ENCODE data around the gene NEMP2.
"Not testable (repeated sequence)": the region's sequence is repeated elsewhere in the genome, so short reads cannot be mapped to it uniquely, and the experiment has no call there.

NEMP2 gene

DNA sequence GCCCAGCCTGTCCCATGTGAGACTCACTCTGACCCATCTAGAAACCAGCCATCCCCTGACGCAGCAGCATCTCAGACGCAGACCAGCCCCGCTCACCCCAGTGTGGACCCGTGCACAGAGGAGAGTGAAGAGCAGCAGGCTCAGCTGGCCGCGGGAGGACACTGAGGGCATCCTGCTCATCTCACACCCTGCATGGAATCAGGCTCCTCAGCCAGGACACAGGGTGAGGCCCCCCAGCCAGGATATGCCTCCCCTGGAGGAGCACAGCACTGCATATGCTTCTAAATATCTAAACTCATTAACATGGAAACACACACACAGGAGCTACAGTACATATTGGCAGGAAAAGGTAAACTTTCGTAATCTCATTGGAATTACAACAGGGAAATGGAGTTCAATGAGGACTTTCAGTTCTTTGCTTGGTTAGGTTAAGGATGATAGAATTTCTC lies 34.4 kb downstream of the NEMP2 start:
- Mint-ChIP-seq H3K27me3 (no peaks in the 10 kb centered on the region), H3K27ac (no peak overlapping the region), H3K4me1 (peaks cover 15% of the 10 kb centered on the region), H3K9me3 (no peaks in the 10 kb centered on the region), H3K36me3 (ENCODE audit: low read depth) (peaks cover 33% of the 10 kb centered on the region), H3K4me3 (no peak overlapping the region)
- no peak for DNase-seq
- no peak for ATAC-seq

DNA sequence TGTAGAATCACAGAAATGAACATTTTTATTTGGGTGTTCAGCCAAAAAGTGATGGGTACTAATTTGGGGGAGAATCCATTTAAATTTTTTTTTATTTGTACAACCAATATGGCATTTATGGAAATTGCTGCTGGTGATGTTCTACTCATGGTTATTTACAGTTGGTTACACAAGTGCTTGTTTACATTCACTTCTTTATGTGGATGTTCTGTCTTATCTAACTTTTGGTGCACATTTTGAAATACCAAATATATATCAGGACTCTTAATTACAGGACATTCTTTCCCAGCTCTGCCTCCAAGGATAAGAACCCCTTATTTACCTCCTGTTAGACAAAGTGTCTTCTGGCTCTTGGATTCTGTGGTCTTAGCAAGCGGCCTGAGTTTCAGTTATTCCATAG lies 35.2 kb downstream of the NEMP2 start:
- Mint-ChIP-seq H3K27me3 (no peaks in the 10 kb centered on the region), H3K27ac (no peak overlapping the region), H3K4me1 (peaks cover 18% of the 10 kb centered on the region), H3K36me3 (ENCODE audit: low read depth) (peaks cover 33% of the 10 kb centered on the region), H3K9me3 (no peaks in the 10 kb centered on the region), H3K4me3 (no peak overlapping the region)
- no peak for DNase-seq
- no peak for ATAC-seq

DNA sequence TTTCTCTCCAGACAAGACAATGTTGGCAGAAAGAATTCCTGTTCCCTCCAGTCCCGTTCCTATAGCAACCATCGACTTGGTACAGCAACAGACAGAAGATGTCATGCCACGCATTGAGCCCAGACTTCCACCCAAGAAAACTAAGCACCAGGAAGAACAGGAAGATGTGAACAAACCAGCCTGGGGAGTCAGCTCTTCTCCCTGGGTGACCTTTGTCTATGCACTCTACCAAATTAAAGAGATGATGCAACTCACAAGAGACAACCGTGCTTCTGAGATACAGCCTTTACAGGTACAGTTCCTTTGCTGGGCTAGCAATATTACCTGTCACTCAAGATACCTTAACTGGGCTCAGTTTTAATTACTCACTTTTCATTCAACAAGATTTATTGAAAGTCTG lies 37.1 kb downstream of the NEMP2 start:
- Mint-ChIP-seq H3K27ac (peak overlapping the region; percentile 17), H3K4me1 (peaks cover 28% of the 10 kb centered on the region), H3K27me3 (no peaks in the 10 kb centered on the region), H3K36me3 (ENCODE audit: low read depth) (peaks cover 41% of the 10 kb centered on the region), H3K9me3 (peaks cover 5% of the 10 kb centered on the region), H3K4me3 (no peak overlapping the region)
- ATAC-seq (no peak), DNase-seq (no peak)

DNA sequence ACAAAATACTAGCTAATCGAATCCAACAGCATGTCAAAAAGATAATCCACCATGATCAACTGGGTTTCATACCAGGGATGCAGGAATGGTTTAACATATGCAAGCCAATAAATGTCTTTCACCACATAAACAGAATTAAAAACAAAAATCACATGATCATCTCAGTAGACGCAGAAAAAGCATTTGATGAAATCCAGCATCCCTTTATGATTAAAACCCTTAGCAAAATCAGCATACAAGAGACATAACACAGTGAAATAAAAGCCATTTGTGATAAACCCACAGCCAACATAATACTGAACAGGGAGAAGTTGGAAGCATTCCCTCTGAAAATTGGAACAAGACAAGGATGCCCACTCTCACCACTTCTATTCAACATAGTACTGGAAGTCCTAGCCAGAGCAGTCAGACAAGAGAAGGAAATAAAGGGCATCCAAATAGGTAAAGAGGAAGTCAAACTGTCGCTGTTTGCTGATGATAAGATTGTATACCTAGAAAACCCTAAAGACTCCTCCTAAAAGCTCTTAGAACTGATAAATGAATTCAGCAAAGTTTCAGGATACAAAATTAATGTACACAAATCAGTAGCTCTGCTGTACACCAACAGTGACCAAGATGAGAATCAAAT lies 39.8 kb downstream of the NEMP2 start:
- Mint-ChIP-seq H3K9me3 (peaks cover 14% of the 10 kb centered on the region), H3K36me3 (ENCODE audit: low read depth) (peaks cover 56% of the 10 kb centered on the region), H3K4me1 (peaks cover 14% of the 10 kb centered on the region)
- not testable (repeated sequence) for H3K27ac Mint-ChIP-seq, H3K4me3 Mint-ChIP-seq, ATAC-seq, DNase-seq, H3K27me3 Mint-ChIP-seq

DNA sequence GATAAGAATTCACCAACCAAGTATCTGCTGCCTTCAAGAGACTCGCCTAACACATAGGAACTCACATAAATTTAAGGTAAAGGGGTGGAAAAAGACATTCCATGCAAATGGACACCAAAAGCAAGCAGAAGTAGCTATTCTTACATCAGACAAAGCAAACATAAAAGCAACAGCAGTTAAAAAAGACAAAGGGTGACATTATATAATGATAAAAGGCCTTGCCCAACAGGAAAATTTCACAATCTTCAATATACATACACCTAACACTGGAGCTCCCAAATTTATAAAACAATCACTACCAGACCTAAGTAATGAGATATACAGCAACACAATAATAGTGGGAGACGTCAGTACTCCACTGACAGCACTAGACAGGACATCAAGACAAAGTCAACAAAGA lies 41.4 kb downstream of the NEMP2 start:
- Mint-ChIP-seq H3K27me3 (no peaks in the 10 kb centered on the region), H3K36me3 (ENCODE audit: low read depth) (peaks cover 66% of the 10 kb centered on the region), H3K4me3 (no peak overlapping the region), H3K4me1 (peaks cover 16% of the 10 kb centered on the region), H3K9me3 (peaks cover 14% of the 10 kb centered on the region), H3K27ac (no peak overlapping the region)
- no peak for ATAC-seq
- no peak for DNase-seq

DNA sequence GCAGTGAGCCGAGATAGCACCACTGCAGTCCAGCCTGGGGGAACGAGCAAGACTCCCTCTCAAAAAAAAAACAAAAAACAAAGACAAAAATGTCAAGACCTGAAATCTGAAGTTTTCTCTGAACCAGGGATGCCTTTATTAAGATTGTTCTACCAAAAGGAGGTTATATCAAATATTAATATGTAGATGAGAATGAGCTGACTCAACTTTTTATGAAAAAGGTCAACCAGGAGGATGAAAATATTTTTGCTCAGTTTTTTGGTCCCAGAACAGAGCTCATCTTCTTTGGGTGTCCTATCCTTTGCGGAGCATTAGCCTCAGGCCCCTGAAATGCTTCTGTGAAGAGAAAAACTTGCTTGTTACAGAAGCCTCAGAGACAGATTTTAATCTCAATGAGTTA lies 44.0 kb downstream of the NEMP2 start:
- Mint-ChIP-seq H3K27me3 (no peaks in the 10 kb centered on the region), H3K27ac (no peak overlapping the region), H3K36me3 (ENCODE audit: low read depth) (peaks cover 68% of the 10 kb centered on the region), H3K4me1 (peaks cover 23% of the 10 kb centered on the region), H3K4me3 (no peak overlapping the region), H3K9me3 (peaks cover 14% of the 10 kb centered on the region)
- no peak for ATAC-seq
- DNase-seq, result no peak

DNA sequence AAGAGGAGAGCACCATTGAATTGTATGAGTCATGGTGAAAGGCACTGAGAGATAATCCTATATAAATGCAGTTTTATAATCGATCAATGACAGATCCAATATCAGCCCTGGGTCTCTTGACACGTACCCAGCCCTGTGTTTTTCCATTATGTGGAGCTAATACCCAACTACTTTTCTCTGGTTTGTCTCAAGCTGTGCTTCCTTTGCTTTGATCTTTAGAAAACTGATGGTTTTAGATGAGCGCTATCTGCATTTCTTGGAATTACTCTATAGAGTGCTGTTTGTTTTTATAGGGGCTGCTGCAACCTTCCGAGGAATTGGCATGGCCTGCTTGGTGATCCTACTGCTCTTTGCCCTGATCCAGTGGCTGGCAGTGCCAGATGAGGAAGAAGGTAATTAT lies 45.0 kb downstream of the NEMP2 start:
- Mint-ChIP-seq H3K36me3 (ENCODE audit: low read depth) (peaks cover 66% of the 10 kb centered on the region), H3K4me1 (peaks cover 21% of the 10 kb centered on the region), H3K9me3 (peaks cover 14% of the 10 kb centered on the region), H3K27ac (no peak overlapping the region), H3K4me3 (no peak overlapping the region), H3K27me3 (no peaks in the 10 kb centered on the region)
- ATAC-seq, result no peak
- no peak for DNase-seq

DNA sequence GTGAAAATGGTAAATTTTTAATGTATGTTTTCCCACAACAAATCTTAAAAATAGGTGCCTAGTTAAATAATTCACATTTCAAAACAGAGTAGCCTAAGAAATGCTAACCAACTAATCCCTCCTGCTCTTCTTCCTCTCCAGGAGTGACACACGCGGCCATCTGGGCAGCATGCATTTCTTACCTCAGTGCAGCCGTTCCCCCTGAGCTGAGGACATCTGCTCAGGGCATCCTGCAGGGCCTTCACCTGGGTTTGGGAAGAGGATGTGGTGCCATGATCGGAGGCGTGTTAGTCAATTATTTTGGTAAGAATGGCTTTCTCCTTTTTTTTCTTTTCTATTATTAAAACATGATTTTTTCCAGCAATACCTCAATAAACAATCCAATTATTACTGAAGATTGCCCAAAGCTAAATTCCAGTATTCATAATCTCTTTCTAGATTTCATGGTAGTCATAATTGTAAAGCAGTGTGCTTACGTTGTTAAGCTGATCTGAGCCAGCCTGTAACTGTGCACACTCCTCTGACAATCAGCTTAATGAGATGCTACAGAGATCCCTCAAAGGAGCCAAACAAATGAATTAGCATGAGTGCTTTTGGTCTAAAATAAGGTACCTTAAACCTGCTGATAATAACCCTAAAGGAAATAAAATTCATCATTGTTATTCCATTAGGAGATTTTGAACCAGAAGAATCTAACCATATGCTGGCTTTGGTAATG lies 45.8 kb downstream of the NEMP2 start:
- ATAC-seq (no peak), DNase-seq (no peak)
- Mint-ChIP-seq H3K27me3 (no peaks in the 10 kb centered on the region), H3K36me3 (ENCODE audit: low read depth) (peaks cover 65% of the 10 kb centered on the region), H3K27ac (no peak overlapping the region), H3K4me3 (no peak overlapping the region), H3K9me3 (peaks cover 11% of the 10 kb centered on the region), H3K4me1 (peaks cover 16% of the 10 kb centered on the region)

DNA sequence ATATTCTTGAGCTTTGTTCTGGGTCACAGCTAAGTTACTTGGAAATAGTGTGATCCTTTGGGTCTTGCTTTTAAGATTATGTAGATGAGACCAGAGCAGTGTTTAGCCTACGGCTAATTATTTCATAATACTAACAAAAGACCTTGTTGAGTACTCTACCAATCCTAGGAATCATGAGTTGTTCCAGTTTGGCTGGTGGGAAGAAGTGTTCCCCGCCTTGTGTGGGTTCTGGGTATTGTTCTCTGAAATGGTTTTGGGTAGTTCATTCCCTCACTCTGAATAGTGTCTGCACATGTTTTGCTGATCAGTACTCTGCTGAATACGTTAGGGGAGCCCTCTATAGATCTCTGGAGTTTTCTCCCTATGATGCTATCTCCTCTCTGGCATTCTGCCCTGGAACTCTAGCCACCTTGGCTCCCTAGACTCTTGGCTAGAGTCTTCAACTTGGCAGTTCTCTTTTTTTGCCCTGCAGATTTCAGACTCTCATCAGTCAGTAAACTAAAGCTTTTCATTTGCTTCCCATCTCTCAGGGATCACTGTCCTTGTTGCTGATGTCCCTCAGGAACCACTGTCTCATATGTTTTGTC lies 48.4 kb downstream of the NEMP2 start:
- ATAC-seq, result no peak
- H3K4me1 Mint-ChIP-seq, result peaks cover 12% of the 10 kb centered on the region
- H3K4me3 Mint-ChIP-seq, result no peak overlapping the region

DNA sequence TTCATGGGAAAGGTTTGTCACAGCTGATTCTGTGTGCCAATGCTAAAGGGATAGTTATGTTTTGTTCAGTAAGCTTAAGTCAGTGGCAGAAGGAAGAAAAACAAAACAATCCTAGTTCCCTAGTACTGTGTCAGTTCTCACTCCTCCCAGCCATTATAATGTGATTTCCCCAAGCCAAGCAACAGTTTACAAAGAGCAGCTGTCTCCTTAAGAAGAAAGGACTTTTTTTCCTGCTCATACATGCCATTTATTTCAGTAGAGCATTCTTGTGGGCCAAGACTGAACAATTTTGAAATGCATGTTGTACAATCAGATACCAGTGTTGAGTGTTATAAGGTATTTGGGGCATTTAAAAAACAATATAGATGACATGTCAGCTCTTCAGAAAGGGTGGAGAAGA lies 52.1 kb downstream of the NEMP2 start:
- H3K27ac Mint-ChIP-seq, result no peak overlapping the region
- no peaks in the 10 kb centered on the region for H3K27me3 Mint-ChIP-seq
- ATAC-seq, result no peak
- H3K4me1 Mint-ChIP-seq, result peaks cover 10% of the 10 kb centered on the region
- no peaks in the 10 kb centered on the region for H3K9me3 Mint-ChIP-seq
- no peak overlapping the region for H3K4me3 Mint-ChIP-seq
- DNase-seq, result no peak
- H3K36me3 Mint-ChIP-seq (ENCODE audit: low read depth), result peaks cover 17% of the 10 kb centered on the region

More for the DNA sequence above, 48.4 kb downstream of the NEMP2 start:
- H3K27me3 Mint-ChIP-seq, result no peaks in the 10 kb centered on the region
- no peak overlapping the region for H3K27ac Mint-ChIP-seq
- no peak for DNase-seq
- H3K36me3 Mint-ChIP-seq (ENCODE audit: low read depth), result peaks cover 49% of the 10 kb centered on the region
- H3K9me3 Mint-ChIP-seq, result no peaks in the 10 kb centered on the region

DNA sequence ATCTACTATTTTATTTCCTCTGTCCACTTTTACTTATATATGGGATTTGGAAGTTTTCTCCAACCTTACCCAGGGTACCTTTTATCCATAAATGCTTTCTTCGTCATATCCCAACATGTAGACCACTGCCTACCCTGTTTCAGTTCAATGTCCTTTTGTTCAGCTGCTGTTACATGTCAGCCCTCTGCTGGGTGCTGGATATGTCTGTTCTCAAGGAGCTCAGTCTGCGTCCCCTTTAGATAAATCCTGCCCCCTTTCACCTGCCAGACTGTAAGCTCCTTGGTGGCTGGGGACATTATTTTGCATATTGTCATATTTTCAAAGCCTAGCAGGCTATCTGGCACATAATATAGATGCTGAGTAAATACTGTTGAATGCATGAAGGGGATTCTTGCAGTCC lies 53.2 kb downstream of the NEMP2 start:
- DNase-seq (no peak), ATAC-seq (no peak)
- Mint-ChIP-seq H3K27me3 (no peaks in the 10 kb centered on the region), H3K27ac (no peak overlapping the region), H3K36me3 (ENCODE audit: low read depth) (peaks cover 10% of the 10 kb centered on the region), H3K4me1 (peaks cover 7% of the 10 kb centered on the region), H3K4me3 (no peak overlapping the region), H3K9me3 (no peaks in the 10 kb centered on the region)

DNA sequence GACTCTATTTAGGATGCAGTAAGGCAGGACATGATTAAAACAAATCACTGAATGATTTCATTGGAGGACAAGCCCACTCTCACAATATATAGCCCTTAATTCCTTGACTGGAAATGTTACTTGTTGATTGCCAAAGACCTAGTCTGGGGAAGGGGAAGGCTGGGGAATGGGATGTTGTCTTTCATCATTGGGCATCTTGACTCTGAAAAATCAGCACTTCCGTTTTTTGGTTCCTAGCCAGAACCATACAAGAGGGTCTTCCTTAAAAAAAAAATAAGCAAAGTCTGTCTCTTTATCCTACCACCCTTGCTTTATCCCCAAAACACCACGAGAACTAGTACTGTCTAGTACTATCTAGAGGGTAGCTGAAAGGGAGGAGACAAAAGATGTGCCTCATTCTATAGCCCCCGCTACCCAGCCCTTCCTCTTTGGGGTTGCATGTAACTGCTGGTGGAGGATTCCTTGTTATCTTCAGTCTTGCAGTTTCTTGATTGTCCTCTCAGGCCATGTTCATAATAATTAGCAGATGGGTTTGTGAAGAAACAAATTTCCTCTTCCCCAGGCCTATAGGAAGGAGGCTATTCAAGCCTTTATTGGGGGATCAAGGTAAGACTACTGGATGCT lies 55.8 kb downstream of the NEMP2 start:
- Mint-ChIP-seq H3K27me3 (no peaks in the 10 kb centered on the region), H3K4me3 (no peak overlapping the region), H3K36me3 (ENCODE audit: low read depth) (peaks cover 14% of the 10 kb centered on the region), H3K9me3 (no peaks in the 10 kb centered on the region), H3K27ac (no peak overlapping the region), H3K4me1 (peaks cover 1% of the 10 kb centered on the region)
- DNase-seq (no peak), ATAC-seq (no peak)

DNA sequence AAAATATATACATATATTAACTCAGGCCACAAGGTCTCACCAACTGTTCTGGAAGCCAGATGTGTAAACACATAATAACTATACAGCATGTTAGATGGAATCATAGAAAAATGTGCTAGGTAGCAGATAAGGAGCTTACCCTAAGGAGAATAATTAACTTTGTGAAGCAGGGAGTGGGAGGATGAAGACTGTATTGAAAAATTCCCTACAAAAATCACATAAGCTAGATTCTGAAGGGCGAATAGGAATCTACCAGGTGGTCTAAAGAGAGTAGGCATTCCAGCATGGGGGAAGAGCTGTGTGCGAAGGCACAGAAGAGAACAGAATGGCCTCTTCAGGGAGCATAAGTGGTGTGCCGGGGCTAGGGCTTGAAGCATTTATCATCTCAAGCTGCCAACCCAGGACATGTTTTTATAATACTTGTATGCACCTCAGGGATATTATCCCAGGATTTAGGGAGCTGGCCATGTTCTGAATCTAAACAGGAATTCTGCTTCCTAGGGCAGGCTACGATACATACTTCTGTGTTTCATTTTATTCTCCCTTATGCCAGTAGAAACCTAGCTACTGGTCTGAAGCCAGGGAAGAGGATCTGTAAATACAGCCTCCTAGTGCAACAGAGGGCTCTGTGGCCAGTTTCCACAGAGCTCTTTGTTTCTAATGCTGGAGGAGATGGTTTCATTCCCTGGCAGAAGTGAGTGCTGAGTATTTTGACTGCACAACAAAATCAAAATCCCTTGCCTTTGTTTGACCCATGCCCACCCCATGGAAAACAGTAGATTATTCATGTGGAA lies 56.7 kb downstream of the NEMP2 start:
- DNase-seq (no peak), ATAC-seq (no peak)
- Mint-ChIP-seq H3K27me3 (no peaks in the 10 kb centered on the region), H3K4me3 (no peak overlapping the region), H3K36me3 (ENCODE audit: low read depth) (peaks cover 18% of the 10 kb centered on the region), H3K4me1 (peaks cover 1% of the 10 kb centered on the region), H3K9me3 (no peaks in the 10 kb centered on the region), H3K27ac (no peak overlapping the region)

DNA sequence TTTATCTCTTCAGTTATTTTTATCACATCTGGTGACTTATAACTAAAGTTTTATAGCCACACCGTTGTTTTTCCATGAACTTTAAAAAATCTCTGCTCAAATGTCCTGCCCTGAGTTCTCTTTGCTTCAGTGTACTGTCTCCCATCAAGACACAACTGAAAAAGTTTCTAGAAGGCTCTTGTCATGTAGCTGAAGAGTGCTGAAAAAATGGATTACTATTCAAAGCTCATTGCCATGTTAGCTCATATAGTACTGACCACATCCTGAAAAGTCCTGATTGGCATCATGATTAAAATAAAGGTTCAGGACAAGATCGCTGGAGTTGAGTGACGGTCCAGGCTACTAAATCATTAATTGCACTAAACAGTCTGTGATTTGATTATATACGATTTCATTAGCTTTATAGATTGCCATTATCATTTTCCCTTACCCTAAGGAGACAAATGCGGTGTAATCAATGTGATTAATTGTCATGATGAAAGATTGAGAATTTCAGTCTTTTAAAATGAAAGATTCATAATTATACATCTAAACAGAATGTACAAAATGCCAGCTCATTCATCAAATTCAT lies 64.2 kb downstream of the NEMP2 start:
- ATAC-seq (no peak), DNase-seq (no peak)
- peaks cover 6% of the 10 kb centered on the region for H3K9me3 Mint-ChIP-seq
- H3K36me3 Mint-ChIP-seq (ENCODE audit: low read depth), result peaks cover 42% of the 10 kb centered on the region
- H3K4me1 Mint-ChIP-seq, result peaks cover 44% of the 10 kb centered on the region
- no peaks in the 10 kb centered on the region for H3K27me3 Mint-ChIP-seq
- no peak overlapping the region for H3K27ac Mint-ChIP-seq
- H3K4me3 Mint-ChIP-seq, result no peak overlapping the region
